WTC11 (cell line): ENCODE results near the gene FNDC3B.

Source experiments
- CBFB ChIP-seq: sonication (generic); formaldehyde crosslinking; IDR thresholded peaks from 2 replicates; pipeline ENCODE4 v1.8.1; 2022; ENCODE audit warnings: mild to moderate bottlenecking, low read depth, missing genetic modification reagents
- TEAD4 ChIP-seq: sonication (generic); formaldehyde crosslinking; IDR thresholded peaks from 2 replicates; pipeline ENCODE4 v1.8.0; 2022; ENCODE audit warnings: mild to moderate bottlenecking, missing genetic modification reagents
- TF ChIP-seq, protein P1 (sequence below): fragments of 200-600 bp; IDR thresholded peaks from 2 replicates; pipeline ENCODE4 v1.8.0; 2022; ENCODE audit warnings: antibody characterized with exemption
- TF ChIP-seq, protein P2 (sequence below): sonication (generic); formaldehyde crosslinking; IDR thresholded peaks from 2 replicates; pipeline ENCODE4 v1.8.0; 2022; ENCODE audit warnings: mild to moderate bottlenecking, missing genetic modification reagents
- TF ChIP-seq, protein P3 (sequence below): sonication (generic); formaldehyde crosslinking; IDR thresholded peaks from 2 replicates; pipeline ENCODE4 v1.8.1; 2022; ENCODE audit warnings: low read depth, mild to moderate bottlenecking, moderate library complexity, missing genetic modification reagents, borderline replicate concordance
- TF ChIP-seq, protein P4 (sequence below): fragments of 250-450 bp; sonication (Bioruptor Pico); IDR thresholded peaks from 2 replicates; pipeline ENCODE4 v1.8.0; 2021; ENCODE audit warnings: mild to moderate bottlenecking
- TF ChIP-seq, protein P5 (sequence below): sonication (generic); formaldehyde crosslinking; IDR thresholded peaks from 2 replicates; pipeline ENCODE4 v1.8.0; 2023; ENCODE audit warnings: missing genetic modification reagents, mild to moderate bottlenecking, borderline replicate concordance
- TF ChIP-seq, protein P6 (sequence below): sonication (generic); formaldehyde crosslinking; IDR thresholded peaks from 2 replicates; pipeline ENCODE4 v1.8.0; 2023; ENCODE audit warnings: missing genetic modification reagents

DNA sequence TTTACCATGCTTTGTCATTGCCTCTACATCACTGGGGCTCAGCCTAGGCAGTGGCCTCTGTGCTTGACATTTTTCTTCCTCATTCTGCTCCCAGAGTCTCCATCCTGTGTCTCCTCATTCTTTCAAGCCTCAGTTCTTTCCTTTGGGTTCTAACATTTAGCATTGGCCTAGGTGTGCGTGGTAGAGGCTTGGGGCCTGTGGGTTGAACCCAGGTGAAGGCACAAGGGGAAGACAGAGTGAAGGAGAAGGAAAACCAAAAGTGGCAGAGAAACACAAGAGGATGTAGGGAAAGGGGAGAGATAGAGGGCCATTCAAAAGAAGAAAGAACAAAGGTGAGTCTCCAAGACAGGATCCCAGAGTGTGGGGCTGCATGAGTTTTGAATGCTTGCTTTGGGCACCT, 75.7 kb downstream of the FNDC3B start:
- TF ChIP-seq, protein P1, sequence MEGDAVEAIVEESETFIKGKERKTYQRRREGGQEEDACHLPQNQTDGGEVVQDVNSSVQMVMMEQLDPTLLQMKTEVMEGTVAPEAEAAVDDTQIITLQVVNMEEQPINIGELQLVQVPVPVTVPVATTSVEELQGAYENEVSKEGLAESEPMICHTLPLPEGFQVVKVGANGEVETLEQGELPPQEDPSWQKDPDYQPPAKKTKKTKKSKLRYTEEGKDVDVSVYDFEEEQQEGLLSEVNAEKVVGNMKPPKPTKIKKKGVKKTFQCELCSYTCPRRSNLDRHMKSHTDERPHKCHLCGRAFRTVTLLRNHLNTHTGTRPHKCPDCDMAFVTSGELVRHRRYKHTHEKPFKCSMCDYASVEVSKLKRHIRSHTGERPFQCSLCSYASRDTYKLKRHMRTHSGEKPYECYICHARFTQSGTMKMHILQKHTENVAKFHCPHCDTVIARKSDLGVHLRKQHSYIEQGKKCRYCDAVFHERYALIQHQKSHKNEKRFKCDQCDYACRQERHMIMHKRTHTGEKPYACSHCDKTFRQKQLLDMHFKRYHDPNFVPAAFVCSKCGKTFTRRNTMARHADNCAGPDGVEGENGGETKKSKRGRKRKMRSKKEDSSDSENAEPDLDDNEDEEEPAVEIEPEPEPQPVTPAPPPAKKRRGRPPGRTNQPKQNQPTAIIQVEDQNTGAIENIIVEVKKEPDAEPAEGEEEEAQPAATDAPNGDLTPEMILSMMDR: no peak
- TF ChIP-seq, protein P2, sequence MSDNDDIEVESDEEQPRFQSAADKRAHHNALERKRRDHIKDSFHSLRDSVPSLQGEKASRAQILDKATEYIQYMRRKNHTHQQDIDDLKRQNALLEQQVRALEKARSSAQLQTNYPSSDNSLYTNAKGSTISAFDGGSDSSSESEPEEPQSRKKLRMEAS (CRISPR knock-in tag): no peak
- TF ChIP-seq, protein P3, sequence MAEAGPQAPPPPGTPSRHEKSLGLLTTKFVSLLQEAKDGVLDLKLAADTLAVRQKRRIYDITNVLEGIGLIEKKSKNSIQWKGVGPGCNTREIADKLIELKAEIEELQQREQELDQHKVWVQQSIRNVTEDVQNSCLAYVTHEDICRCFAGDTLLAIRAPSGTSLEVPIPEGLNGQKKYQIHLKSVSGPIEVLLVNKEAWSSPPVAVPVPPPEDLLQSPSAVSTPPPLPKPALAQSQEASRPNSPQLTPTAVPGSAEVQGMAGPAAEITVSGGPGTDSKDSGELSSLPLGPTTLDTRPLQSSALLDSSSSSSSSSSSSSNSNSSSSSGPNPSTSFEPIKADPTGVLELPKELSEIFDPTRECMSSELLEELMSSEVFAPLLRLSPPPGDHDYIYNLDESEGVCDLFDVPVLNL (CRISPR knock-in tag): no peak
- TF ChIP-seq, protein P4, sequence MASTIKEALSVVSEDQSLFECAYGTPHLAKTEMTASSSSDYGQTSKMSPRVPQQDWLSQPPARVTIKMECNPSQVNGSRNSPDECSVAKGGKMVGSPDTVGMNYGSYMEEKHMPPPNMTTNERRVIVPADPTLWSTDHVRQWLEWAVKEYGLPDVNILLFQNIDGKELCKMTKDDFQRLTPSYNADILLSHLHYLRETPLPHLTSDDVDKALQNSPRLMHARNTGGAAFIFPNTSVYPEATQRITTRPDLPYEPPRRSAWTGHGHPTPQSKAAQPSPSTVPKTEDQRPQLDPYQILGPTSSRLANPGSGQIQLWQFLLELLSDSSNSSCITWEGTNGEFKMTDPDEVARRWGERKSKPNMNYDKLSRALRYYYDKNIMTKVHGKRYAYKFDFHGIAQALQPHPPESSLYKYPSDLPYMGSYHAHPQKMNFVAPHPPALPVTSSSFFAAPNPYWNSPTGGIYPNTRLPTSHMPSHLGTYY (CRISPR knock-in tag): no peak
- TF ChIP-seq TEAD4 (no peak), CBFB (CRISPR knock-in tag) (no peak)
- TF ChIP-seq, protein P5, sequence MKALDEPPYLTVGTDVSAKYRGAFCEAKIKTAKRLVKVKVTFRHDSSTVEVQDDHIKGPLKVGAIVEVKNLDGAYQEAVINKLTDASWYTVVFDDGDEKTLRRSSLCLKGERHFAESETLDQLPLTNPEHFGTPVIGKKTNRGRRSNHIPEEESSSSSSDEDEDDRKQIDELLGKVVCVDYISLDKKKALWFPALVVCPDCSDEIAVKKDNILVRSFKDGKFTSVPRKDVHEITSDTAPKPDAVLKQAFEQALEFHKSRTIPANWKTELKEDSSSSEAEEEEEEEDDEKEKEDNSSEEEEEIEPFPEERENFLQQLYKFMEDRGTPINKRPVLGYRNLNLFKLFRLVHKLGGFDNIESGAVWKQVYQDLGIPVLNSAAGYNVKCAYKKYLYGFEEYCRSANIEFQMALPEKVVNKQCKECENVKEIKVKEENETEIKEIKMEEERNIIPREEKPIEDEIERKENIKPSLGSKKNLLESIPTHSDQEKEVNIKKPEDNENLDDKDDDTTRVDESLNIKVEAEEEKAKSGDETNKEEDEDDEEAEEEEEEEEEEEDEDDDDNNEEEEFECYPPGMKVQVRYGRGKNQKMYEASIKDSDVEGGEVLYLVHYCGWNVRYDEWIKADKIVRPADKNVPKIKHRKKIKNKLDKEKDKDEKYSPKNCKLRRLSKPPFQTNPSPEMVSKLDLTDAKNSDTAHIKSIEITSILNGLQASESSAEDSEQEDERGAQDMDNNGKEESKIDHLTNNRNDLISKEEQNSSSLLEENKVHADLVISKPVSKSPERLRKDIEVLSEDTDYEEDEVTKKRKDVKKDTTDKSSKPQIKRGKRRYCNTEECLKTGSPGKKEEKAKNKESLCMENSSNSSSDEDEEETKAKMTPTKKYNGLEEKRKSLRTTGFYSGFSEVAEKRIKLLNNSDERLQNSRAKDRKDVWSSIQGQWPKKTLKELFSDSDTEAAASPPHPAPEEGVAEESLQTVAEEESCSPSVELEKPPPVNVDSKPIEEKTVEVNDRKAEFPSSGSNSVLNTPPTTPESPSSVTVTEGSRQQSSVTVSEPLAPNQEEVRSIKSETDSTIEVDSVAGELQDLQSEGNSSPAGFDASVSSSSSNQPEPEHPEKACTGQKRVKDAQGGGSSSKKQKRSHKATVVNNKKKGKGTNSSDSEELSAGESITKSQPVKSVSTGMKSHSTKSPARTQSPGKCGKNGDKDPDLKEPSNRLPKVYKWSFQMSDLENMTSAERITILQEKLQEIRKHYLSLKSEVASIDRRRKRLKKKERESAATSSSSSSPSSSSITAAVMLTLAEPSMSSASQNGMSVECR (CRISPR knock-in tag): no peak
- TF ChIP-seq, protein P6, sequence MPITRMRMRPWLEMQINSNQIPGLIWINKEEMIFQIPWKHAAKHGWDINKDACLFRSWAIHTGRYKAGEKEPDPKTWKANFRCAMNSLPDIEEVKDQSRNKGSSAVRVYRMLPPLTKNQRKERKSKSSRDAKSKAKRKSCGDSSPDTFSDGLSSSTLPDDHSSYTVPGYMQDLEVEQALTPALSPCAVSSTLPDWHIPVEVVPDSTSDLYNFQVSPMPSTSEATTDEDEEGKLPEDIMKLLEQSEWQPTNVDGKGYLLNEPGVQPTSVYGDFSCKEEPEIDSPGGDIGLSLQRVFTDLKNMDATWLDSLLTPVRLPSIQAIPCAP (CRISPR knock-in tag): no peak
